Tibial artery (tissue), 4 donors: ENCODE measurements around the gene NSUN6.
A peak's percentile ranks its signal among the peaks of the same experiment; 100 is the strongest.

ENCODE experiments used
- DNase-seq, 2 donors: peaks; one replicate each; pipeline ENCODE4 v3.0.0-alpha.2; 2019
- H3K27ac ChIP-seq, 2 donors: fragments of 200-600 bp; sonication (generic) in 1 of 2; 1 replicate in 1 of 2; 2 replicates in 1 of 2; pipeline ENCODE4 v1.5.1; 2018 to 2019; ENCODE audit warnings: mild to moderate bottlenecking in 1 of 2
- H3K27me3 ChIP-seq, 2 donors: fragments of 200-600 bp; sonication (generic) in 1 of 2; one replicate each; pipeline versions ENCODE4 v1.5.1 to v1.6.0; 2016 to 2019
- H3K36me3 ChIP-seq, 3 donors: fragments of 200-600 bp; sonication (generic) in 2 of 3; one replicate each; pipeline ENCODE4 v1.5.1; 2016 to 2019; ENCODE audit warnings: mild to moderate bottlenecking in 2 of 3
- H3K4me1 ChIP-seq, 4 donors: fragments of 200-600 bp; sonication (generic) in 2 of 4; 1 replicate in 3 of 4; 2 replicates in 1 of 4; pipeline ENCODE4 v1.5.1; 2016 to 2019
- H3K4me3 ChIP-seq, 2 donors: fragments of 200-600 bp; sonication (generic) in 1 of 2; 1 replicate in 1 of 2; 2 replicates in 1 of 2; pipeline ENCODE4 v1.5.1; 2018 to 2019; ENCODE audit warnings: mild to moderate bottlenecking in 2 of 2
- H3K9me3 ChIP-seq, 3 donors: fragments of 200-600 bp; sonication (generic) in 1 of 3; one replicate each; pipeline ENCODE4 v1.5.1; 2016 to 2019
- intact Hi-C: fragments of 100-400 bp; cut with DNase I; formaldehyde crosslinking; loops from one replicate; pipeline ENCODE4 v1.15.0; 2023; ENCODE audit warnings: low total_unique reads
- TF ChIP-seq, protein P1 (sequence below), 2 experiments: fragments of 200-600 bp in 1 of 2; fragments of 450-650 bp in 1 of 2; IDR thresholded peaks; one replicate each; pipeline ENCODE4 v1.5.1; 2017 to 2019; ENCODE audit warnings: antibody characterized with exemption in 2 of 2, mild to moderate bottlenecking in 1 of 2, moderate library complexity in 1 of 2

The NSUN6 gene

DNA sequence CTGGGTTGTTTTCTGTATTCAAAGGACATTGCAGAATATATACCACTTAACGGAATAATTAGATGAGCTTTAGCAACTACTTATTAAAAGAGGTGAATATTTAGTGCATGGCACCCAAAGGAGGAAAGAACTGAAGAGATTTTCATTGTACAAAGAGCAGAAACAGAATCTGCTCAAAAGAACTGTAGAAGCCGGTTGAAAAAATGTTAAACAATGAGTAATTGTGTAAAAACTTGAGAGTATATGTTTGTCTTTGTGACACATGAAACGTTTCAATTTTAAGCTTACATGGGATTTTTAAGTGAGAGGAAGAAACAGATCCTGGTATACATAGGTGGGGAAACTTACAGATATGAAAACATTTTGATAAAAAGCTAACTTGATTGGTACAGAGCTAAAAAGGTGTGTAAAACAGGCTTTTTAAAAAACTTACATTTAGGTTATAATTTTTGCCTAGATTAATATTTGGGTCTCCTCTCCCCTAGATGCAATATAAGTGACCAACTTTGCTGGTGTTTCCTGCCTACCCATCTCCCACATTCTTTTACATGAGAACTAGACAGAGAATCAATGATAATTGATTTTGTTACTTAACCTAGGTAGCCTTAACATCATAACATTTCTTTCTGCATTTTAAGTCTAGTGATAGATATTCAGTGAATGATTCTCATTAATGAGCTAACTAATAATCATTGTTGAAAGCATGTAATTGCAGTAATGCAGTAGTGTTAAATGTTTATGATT lies 14.6 kb upstream of the NSUN6 start:
- no peak for DNase-seq
- H3K27me3 ChIP-seq = no peaks in the 10 kb centered on the region
- TF ChIP-seq, protein P1, sequence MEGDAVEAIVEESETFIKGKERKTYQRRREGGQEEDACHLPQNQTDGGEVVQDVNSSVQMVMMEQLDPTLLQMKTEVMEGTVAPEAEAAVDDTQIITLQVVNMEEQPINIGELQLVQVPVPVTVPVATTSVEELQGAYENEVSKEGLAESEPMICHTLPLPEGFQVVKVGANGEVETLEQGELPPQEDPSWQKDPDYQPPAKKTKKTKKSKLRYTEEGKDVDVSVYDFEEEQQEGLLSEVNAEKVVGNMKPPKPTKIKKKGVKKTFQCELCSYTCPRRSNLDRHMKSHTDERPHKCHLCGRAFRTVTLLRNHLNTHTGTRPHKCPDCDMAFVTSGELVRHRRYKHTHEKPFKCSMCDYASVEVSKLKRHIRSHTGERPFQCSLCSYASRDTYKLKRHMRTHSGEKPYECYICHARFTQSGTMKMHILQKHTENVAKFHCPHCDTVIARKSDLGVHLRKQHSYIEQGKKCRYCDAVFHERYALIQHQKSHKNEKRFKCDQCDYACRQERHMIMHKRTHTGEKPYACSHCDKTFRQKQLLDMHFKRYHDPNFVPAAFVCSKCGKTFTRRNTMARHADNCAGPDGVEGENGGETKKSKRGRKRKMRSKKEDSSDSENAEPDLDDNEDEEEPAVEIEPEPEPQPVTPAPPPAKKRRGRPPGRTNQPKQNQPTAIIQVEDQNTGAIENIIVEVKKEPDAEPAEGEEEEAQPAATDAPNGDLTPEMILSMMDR (IDR thresholded peaks at IDR 0.05) = no peak
- H3K9me3 ChIP-seq = no peaks in the 10 kb centered on the region
- intact Hi-C loops = no loop called here
- peaks cover 0 to 35% (median 32%) of the 10 kb centered on the region in 3 donors for H3K36me3 ChIP-seq
- H3K27ac ChIP-seq = no peak overlapping the region
- H3K4me1 ChIP-seq = peaks cover 0 to 37% (median 14%) of the 10 kb centered on the region in 4 donors
- no peak overlapping the region for H3K4me3 ChIP-seq

DNA sequence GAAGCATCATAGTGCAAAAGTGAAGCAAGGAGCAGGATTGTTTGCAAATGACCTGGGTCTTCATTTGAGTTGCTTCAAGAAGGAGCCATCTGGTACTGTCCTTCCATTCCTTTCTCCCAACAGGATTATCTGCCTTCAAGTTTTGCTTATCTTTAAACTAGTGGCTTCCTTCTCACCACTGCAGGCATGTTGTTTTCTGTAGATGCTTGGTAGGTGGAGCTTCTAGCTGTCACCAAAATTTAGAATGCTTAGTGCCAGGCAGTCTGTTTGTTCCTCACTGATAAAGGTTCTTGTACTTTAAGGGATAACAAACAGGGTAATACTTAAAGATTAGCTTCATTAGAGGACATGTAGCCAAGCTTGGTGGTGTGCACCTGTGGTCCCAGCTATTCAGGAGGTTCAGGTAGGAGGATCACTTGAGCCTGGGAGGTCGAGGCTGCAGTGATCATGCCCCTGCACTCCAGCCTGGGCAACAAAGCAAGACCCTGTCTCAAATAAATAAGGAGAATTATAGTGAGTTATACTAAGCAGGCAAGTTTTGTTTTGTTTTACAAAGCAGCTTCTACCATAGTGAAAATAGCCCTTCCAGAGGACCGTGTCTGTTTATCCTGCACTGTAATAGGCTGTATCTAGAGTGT lies 13.6 kb upstream of the NSUN6 start:
- intact Hi-C loops = no loop called here
- TF ChIP-seq, protein P1 (IDR thresholded peaks at IDR 0.05) = no peak
- no peaks in the 10 kb centered on the region for H3K9me3 ChIP-seq
- no peak overlapping the region for H3K27ac ChIP-seq
- no peak for DNase-seq
- peaks cover 0 to 47% (median 22%) of the 10 kb centered on the region in 4 donors for H3K4me1 ChIP-seq
- H3K27me3 ChIP-seq = no peaks in the 10 kb centered on the region
- H3K36me3 ChIP-seq = peaks cover 0 to 25% (median 23%) of the 10 kb centered on the region in 3 donors
- H3K4me3 ChIP-seq = no peak overlapping the region

DNA sequence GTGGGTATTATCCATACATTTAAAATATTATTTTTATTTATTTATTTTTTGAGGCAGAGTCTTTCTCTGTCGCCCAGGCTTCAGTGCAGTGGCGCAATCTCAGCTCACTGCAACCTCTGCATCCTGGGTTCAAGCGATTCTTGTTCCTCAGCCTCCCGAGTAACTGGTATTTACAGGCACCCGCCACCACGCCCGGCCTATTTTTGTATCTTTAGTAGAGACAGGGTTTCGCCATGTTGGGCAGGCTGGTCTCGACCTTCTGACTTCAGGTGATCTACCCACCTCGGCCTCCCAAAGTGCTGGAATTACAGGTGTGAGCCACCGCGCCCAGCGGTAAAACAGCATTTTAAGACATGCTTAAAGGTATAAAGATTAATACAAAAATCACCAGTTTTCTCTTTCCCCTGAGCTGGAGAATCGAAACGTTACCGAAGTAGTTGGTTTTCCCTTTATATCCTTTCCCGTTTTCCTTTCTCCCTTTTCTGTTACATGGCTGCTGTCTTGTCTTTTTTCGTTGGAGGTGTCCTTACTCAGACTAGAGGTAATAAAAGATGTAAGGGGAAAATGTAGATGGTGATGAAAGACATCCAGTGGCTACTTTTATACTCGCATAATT lies 9.5 kb upstream of the NSUN6 start:
- peak overlapping the region; percentile 67 to 99 for H3K4me3 ChIP-seq
- H3K4me1 ChIP-seq = peaks cover 0 to 43% (median 18%) of the 10 kb centered on the region in 4 donors
- intact Hi-C loops = no loop called here
- no peaks in the 10 kb centered on the region for H3K9me3 ChIP-seq
- peak overlapping the region in 1 of 2 donors; percentile 99 for H3K27ac ChIP-seq
- TF ChIP-seq, protein P1 (IDR thresholded peaks at IDR 0.05) = no peak
- no peaks in the 10 kb centered on the region for H3K36me3 ChIP-seq
- DNase-seq = no peak
- no peaks in the 10 kb centered on the region for H3K27me3 ChIP-seq

- no peaks in the 10 kb centered on the region for H3K9me3 ChIP-seq
- no peaks in the 10 kb centered on the region for H3K36me3 ChIP-seq
- TF ChIP-seq, protein P1 (IDR thresholded peaks at IDR 0.05) = no peak
- peak overlapping the region; percentile 94 to 99 for H3K27ac ChIP-seq
- DNase-seq = no peak
- peaks cover 0 to 39% (median 18%) of the 10 kb centered on the region in 4 donors for H3K4me1 ChIP-seq
- H3K4me3 ChIP-seq = peak overlapping the region; percentile 67 to 99
- H3K27me3 ChIP-seq = no peaks in the 10 kb centered on the region
- intact Hi-C loops = no loop called here
Measured at GRCh38 chr10:18659819-18660535, 8.6 kb upstream of the NSUN6 start.

- Histone ChIP-seq H3K4me3 (peak within 1 kb of the TSS; percentile 67 to 99), H3K4me1 (peaks cover 0 to 39% (median 18%) of the 10 kb centered on the region in 4 donors), H3K27me3 (no peaks in the 10 kb centered on the region), H3K9me3 (no peaks in the 10 kb centered on the region), H3K27ac (peak within 1 kb of the TSS; percentile 94 to 99), H3K36me3 (no peaks in the 10 kb centered on the region)
- DNase-seq = peak; percentile 98 to 99
- TF ChIP-seq, protein P1 (IDR thresholded peaks at IDR 0.05) = no peak
- intact Hi-C loops = no loop called here
Measured at GRCh38 chr10:18659125-18659818, 7.9 kb upstream of the NSUN6 start, which contains the start of gene ARL5B. Gene ARL5B (plus strand): TSS chr10:18659431. CDS start chr10:18659638, 207 bp downstream.
